PC-3 (cell line): ENCODE results near the gene RALGAPA1.

Source experiments
- CTCF ChIP-seq: fragments of 300-600 bp; sonication (generic); conservative IDR thresholded peaks from 2 replicates; pipeline ENCODE4 v1.5.1; 2017; ENCODE audit warnings: antibody characterized with exemption, low read depth, mild to moderate bottlenecking, low read length
- EZH2 ChIP-seq: fragments of 300-600 bp; sonication (generic); IDR thresholded peaks from one replicate; pipeline ENCODE4 v1.6.1; 2017; ENCODE audit warnings: antibody characterized with exemption, mild to moderate bottlenecking, low read length; ENCODE audit not compliant: unreplicated experiment

- TF ChIP-seq CTCF (no peak), EZH2 (no peak)
Observed at GRCh38 chr14:35543006-35543405, 266.1 kb downstream of the RALGAPA1 start.
